Kidney glomerular epithelial cell (primary cell): ENCODE measurements around the gene CFAP46.
"Not testable (repeated sequence)": the region's sequence is repeated elsewhere in the genome, so short reads cannot be mapped to it uniquely, and the experiment has no call there.

ENCODE experiments used
- DNase-seq: peaks from one replicate; lab custom pipeline; 2025; lab: John Stamatoyannopoulos, UW

The CFAP46 gene

GRCh38 chr10:132899054-132899750, 43.2 kb downstream of the CFAP46 start:
- DNase-seq = no peak

- no peak for DNase-seq
These were observed 43.8 kb downstream of the CFAP46 start for GRCh38 chr10:132898391-132899053.

GRCh38 chr10:132897516-132898381, 44.6 kb downstream of the CFAP46 start:
- no peak for DNase-seq

GRCh38 chr10:132893786-132894185, 48.6 kb downstream of the CFAP46 start:
- DNase-seq = not testable (repeated sequence)

- DNase-seq = no peak
These were observed 49.3 kb downstream of the CFAP46 start for GRCh38 chr10:132893090-132893489.

- peak; percentile 44 for DNase-seq
These were observed 50.4 kb downstream of the CFAP46 start for GRCh38 chr10:132892004-132892403.

GRCh38 chr10:132891368-132891767, 51.0 kb downstream of the CFAP46 start:
- DNase-seq = no peak

GRCh38 chr10:132890301-132890700, 52.1 kb downstream of the CFAP46 start:
- DNase-seq = no peak

- DNase-seq = no peak
These were observed 52.8 kb downstream of the CFAP46 start for GRCh38 chr10:132889556-132889955.

GRCh38 chr10:132888898-132889490, 53.4 kb downstream of the CFAP46 start:
- DNase-seq = no peak

- DNase-seq = not testable (repeated sequence)
These were observed 53.9 kb downstream of the CFAP46 start for GRCh38 chr10:132888446-132888845.

GRCh38 chr10:132886211-132887099, 55.9 kb downstream of the CFAP46 start:
- no peak for DNase-seq

GRCh38 chr10:132885451-132886210, 56.7 kb downstream of the CFAP46 start:
- DNase-seq = no peak

GRCh38 chr10:132884691-132885271, 57.6 kb downstream of the CFAP46 start:
- no peak for DNase-seq

- no peak for DNase-seq
These were observed 58.3 kb downstream of the CFAP46 start for GRCh38 chr10:132884041-132884440.

GRCh38 chr10:132883391-132883881, 58.9 kb downstream of the CFAP46 start:
- no peak for DNase-seq

- DNase-seq = no peak
These were observed 60.1 kb downstream of the CFAP46 start for GRCh38 chr10:132882069-132882951.

GRCh38 chr10:132881186-132881920, 61.0 kb downstream of the CFAP46 start:
- DNase-seq = no peak
